ENCODE results near the gene SHPK. TPM values are rescaled to one million over a fixed set of nuclear protein-coding genes. Genes with fewer than 3 reads are reported as not detected.

SHPK gene
- total RNA-seq, 1 donor, result 8.3 TPM

DNA sequence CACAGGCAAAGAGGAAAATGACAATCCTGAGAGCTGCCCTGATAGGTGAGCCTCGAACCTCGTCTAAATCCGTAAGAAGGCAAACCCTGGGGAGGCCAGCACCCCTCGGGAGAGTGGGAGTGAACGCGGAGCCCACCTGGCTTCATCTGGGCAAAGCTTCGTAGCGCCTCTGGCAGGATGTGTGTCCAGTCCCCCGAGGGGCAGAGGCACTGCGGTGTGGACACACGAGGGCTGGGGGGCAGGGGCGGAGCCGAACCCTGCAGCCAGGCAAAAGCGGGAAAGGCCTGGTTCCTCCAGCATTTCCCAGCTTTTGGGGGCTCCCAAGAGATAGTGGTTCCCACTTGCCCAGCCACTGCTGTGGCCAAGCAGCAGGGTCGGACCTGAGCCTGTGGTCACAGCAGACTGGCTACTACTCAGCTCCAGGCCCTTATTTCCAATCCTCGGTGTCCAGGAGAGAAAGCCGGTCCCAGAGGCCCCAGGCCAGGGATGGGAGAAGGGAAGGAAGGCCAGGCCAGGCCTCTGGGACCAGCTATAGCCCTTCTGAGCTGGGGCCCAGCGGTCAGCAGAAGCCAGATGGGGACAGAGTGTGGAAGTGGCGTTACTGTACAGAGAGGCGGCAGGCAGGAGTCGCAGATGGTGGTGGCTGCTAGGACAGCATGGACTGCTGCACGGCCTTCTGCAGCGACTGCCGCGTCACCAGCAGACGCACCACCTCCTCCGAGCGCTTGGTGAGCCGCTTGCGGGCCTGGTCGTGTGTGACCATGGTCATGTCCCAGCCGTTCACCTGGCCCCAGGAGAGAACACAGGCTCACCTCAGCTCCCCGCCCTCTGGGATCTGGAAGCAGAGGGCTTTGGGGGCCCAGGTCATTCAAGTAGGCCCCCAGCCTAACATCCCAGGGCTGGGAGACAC is 27.3 kb upstream of the SHPK start:
- H2AFZ ChIP-seq (ENCODE audit: low read length), result no peak overlapping the region
- peaks cover 30% of the 10 kb centered on the region for H3K4me1 ChIP-seq (ENCODE audit: insufficient read depth, low read length)
- no peaks in the 10 kb centered on the region for H3K9me3 ChIP-seq (ENCODE audit: low read depth, low read length)
- H3K36me3 ChIP-seq (ENCODE audit: insufficient read depth, low read length), result peaks cover 25% of the 10 kb centered on the region
- H3K79me2 ChIP-seq (ENCODE audit: insufficient read depth, low read length), result peaks cover 44% of the 10 kb centered on the region
- H3K27me3 ChIP-seq (ENCODE audit: insufficient read depth, low read length), result no peaks in the 10 kb centered on the region
- peak; percentile 66 for DNase-seq (ENCODE audit: insufficient read length, low spot score, missing footprints)
- no peak overlapping the region for H3K4me2 ChIP-seq (ENCODE audit: insufficient read depth, low read length)
- TF ChIP-seq, protein P1, sequence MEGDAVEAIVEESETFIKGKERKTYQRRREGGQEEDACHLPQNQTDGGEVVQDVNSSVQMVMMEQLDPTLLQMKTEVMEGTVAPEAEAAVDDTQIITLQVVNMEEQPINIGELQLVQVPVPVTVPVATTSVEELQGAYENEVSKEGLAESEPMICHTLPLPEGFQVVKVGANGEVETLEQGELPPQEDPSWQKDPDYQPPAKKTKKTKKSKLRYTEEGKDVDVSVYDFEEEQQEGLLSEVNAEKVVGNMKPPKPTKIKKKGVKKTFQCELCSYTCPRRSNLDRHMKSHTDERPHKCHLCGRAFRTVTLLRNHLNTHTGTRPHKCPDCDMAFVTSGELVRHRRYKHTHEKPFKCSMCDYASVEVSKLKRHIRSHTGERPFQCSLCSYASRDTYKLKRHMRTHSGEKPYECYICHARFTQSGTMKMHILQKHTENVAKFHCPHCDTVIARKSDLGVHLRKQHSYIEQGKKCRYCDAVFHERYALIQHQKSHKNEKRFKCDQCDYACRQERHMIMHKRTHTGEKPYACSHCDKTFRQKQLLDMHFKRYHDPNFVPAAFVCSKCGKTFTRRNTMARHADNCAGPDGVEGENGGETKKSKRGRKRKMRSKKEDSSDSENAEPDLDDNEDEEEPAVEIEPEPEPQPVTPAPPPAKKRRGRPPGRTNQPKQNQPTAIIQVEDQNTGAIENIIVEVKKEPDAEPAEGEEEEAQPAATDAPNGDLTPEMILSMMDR (IDR thresholded peaks at IDR 0.05; ENCODE audit: extremely low read depth, low read depth, low read length), result no peak
- H3K27ac ChIP-seq (ENCODE audit: low read depth, low read length), result no peak overlapping the region
- peaks cover 40% of the 10 kb centered on the region for H4K20me1 ChIP-seq (ENCODE audit: insufficient read depth, low read length)
- H3K4me3 ChIP-seq (ENCODE audit: insufficient read depth, low read length), result no peak overlapping the region

DNA sequence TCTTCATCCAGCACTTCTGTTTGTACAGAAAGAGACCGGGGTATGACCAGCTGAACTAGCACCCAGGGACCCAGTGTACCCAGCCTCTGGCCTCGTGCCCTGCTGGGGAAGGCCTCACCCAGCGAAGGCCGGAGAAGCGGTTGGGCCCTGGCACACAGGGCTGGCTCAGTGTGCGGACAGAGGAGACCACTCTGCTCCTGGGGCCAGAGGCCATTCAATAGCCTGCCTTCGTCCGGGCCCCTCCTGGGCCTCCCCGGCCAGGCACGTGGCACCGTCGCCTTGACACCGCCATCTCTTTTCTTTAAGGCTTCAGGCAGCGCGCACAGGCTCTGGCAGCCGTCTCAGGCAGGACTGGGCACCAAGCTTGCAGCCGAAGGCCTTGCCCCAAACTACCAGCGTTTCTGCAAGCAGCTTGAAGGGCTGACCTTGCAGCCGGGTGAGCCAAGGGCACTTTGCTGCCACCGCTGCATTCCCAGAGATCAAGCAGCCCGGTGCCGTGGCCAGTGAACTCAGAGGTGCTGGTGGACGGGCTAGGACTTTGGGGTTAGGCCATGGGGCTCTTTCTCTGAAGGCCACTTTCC is 24.4 kb upstream of the SHPK start:
- Histone ChIP-seq H3K79me2 (ENCODE audit: insufficient read depth, low read length) (peaks cover 21% of the 10 kb centered on the region), H3K4me3 (ENCODE audit: insufficient read depth, low read length) (no peak overlapping the region), H3K36me3 (ENCODE audit: insufficient read depth, low read length) (peaks cover 25% of the 10 kb centered on the region), H2AFZ (ENCODE audit: low read length) (no peak overlapping the region), H3K27ac (ENCODE audit: low read depth, low read length) (peak overlapping the region; percentile 75), H3K4me1 (ENCODE audit: insufficient read depth, low read length) (peaks cover 11% of the 10 kb centered on the region), H4K20me1 (ENCODE audit: insufficient read depth, low read length) (peaks cover 22% of the 10 kb centered on the region), H3K9me3 (ENCODE audit: low read depth, low read length) (no peaks in the 10 kb centered on the region), H3K4me2 (ENCODE audit: insufficient read depth, low read length) (no peak overlapping the region), H3K27me3 (ENCODE audit: insufficient read depth, low read length) (no peaks in the 10 kb centered on the region)
- peak; percentile 62 for DNase-seq (ENCODE audit: insufficient read length, low spot score, missing footprints)
- TF ChIP-seq, protein P1 (IDR thresholded peaks at IDR 0.05; ENCODE audit: extremely low read depth, low read depth, low read length), result no peak

DNA sequence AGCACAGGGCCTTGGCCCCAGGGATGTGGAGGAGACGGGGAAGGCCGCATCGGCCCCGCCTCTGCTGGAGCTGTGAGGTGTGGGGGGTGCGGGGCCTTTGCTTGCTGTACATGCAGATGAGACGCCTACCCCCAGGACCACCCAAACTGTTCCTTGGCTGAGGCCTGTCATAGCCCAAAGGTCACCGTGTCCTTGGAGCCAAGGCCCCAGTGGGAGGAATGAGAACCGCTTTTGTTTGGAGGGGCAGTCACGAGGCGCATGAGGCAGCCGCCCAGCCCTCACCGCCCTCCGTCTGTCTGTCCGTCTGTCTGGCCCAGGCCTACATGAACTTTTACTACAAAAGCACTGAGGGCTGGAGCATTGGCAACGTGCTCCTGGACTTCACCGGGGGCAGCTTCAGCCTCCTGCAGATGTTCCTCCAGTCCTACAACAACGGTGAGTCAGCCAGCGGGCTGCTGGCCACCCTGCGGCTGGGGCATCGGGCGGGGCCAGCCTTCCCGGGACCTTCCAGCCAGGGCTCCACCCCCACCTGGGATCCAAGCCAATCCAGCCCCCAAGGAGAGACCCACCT is 23.6 kb upstream of the SHPK start:
- Histone ChIP-seq H2AFZ (ENCODE audit: low read length) (peak overlapping the region; percentile 37), H3K4me3 (ENCODE audit: insufficient read depth, low read length) (no peak overlapping the region), H3K27me3 (ENCODE audit: insufficient read depth, low read length) (no peaks in the 10 kb centered on the region), H3K4me1 (ENCODE audit: insufficient read depth, low read length) (peaks cover 11% of the 10 kb centered on the region), H3K36me3 (ENCODE audit: insufficient read depth, low read length) (peaks cover 21% of the 10 kb centered on the region), H3K79me2 (ENCODE audit: insufficient read depth, low read length) (peaks cover 14% of the 10 kb centered on the region), H3K9me3 (ENCODE audit: low read depth, low read length) (no peaks in the 10 kb centered on the region), H3K27ac (ENCODE audit: low read depth, low read length) (peak overlapping the region; percentile 75), H3K4me2 (ENCODE audit: insufficient read depth, low read length) (peak overlapping the region; percentile 33), H4K20me1 (ENCODE audit: insufficient read depth, low read length) (peaks cover 17% of the 10 kb centered on the region)
- TF ChIP-seq, protein P1 (IDR thresholded peaks at IDR 0.05; ENCODE audit: extremely low read depth, low read depth, low read length), result peak; percentile 22
- peak; percentile 100 for DNase-seq (ENCODE audit: insufficient read length, low spot score, missing footprints)
